GM21360 (cell line): ENCODE results near the gene PMEL.
"Not testable (repeated sequence)": the region's sequence is repeated elsewhere in the genome, so short reads cannot be mapped to it uniquely, and the experiment has no call there.

Source experiments
- ATAC-seq: cut with Tn5 transposase; IDR thresholded peaks from one replicate; pipeline ENCODE4 v1.9.1; 2021; ENCODE audit warnings: mild to moderate bottlenecking, moderate library complexity; ENCODE audit not compliant: unreplicated experiment

Gene PMEL

DNA sequence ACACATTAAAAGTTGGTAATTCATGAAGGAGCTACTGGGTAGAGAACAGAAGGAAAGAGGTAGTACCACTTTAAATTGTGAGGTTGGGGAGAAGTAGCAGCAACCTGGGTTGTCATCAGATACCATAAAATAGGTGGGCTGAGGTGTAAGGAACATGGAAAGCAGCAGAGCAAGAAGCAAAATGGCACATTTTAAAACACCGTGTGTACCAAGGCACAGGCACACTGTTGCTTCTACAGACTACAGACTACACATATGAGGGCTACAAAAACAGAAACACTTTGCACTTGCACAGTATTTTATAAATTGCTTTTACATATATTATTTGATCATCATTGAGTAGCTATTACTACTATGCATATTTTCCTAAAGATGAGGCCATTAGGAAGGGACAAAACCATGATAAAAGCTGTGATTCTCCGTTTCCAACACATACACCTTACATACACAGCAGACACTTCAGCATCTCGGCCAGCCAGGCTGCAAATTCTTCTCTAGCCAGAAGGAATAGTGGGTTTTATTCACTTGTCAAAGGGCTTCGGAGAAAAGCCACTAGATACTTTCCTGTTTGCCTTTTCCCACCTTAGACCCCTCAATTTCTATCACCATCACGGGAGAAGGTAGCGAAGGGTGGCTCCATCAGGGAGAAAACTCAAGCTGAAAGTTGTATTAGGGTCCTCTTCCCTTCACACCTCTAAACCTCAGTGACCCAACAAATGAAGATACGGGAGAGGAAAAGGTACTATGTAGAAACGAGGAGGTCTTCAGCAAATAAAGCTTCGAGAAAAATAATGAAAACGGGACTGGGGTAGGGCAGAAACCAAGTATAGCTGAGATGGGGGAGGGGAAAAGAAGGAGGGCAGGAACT, 39.7 kb downstream of the PMEL start:
- no peak for ATAC-seq

GRCh38 chr12:55925371-55925770, 40.5 kb downstream of the PMEL start:
- no peak for ATAC-seq

DNA sequence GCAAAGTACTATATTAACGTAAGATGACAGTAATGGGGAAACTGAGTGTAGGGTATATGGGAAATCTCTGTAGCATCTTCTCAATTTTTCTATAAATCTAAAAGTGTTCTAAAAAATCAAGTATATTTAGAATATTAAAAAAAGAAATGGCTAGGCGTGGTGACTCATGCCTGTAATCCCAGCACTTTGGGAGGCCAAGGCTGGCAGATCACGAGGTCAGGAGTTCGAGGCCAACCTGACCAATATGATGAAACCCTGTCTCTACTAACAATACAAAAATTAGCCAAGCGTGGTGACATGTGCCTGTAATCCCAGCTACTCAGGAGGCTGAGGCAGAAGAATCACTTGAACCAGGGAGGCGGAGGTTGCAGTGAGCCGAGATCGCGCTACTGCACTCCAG, 42.2 kb downstream of the PMEL start:
- not testable (repeated sequence) for ATAC-seq

DNA sequence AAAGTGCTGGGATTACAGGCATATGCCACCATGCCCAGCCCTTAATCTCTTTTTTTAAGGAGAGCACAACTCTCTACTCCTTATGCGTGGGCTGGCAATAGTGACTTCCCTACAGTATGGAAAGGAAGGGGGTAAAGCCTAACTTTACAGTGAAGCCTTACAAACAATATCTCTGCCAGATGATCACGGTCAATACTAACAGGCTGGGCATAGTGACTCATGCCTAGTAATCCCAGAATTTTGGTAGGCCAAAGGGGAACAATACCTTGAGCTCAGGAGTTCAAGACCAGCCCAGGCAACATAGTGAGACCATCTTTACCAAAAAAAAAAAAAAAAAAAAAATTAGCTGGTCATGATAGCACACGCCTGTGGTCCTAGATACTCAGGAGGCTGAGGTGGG, 43.7 kb downstream of the PMEL start:
- ATAC-seq = no peak

DNA sequence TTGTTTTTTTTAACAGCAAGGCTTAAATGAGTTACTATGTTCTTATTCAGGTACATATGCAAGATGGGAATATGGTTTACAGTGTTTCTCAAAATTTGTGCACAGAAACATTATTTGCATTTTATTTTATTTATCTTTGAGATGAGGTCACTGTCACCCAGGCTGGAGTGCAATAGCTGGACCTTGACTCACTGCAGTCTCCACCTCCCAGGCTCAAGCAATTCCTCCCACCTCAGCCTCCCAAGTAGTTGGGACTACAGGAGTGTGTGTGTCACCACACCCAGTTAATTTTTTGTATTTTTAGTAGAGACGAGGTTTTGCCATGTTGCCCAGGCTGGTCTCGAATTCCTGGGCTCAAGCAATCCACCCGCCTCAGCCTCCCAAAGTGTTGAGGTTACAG, 46.8 kb downstream of the PMEL start:
- ATAC-seq = not testable (repeated sequence)

- no peak for ATAC-seq
Observed at GRCh38 chr12:55915482-55915859, 50.4 kb downstream of the PMEL start.

DNA sequence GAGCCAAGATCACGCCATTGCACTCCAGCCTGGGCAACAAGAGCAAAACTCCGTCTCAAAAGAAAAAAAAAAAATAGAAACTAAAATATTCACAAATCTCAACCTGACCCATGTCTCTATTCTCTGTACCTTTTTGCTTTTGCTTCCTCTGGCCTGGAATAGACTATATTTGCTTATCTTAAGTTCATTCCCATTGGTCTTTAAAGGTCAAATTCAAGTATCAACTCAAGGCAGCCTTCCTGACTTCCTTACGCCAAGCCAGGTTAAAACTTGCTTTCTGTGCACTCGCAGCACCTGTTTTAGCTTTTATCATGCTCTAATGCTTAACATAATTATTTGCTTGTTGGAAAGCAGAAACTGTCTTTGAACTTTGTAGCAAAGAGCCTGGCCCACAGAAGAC, 52.9 kb downstream of the PMEL start:
- ATAC-seq = no peak

GRCh38 chr12:55909513-55909884, 56.3 kb downstream of the PMEL start:
- ATAC-seq = no peak

GRCh38 chr12:55908726-55909512, 56.9 kb downstream of the PMEL start:
- no peak for ATAC-seq

DNA sequence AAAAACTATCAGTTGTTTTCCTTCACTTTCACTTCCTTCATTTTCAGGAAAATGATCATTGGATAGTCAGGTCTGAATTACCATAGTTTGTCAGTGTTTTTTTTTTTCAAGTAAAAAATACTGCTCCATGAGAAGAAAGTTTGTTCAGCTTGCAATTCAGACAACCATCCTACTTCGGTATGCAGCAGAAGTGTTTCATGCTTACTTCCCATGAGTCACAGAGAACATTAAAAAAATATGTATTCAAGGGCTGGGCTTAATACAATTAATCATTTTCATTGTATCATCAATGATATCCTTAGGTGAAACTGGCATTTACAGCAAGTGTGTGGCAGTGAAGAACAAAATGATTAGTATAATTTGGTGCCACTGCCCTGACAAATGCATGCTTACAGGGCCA, 59.8 kb downstream of the PMEL start:
- no peak for ATAC-seq
